K562 (cell line): Measurements from ENCODE around the gene ZNRF1. TPM values are rescaled to one million over a fixed set of nuclear protein-coding genes. Genes with fewer than 3 reads are reported as not detected.

Source experiments
- ATAC-seq: fragments of 200-7000 bp; cut with Tn5 transposase; 3 replicates; pipeline ENCODE4 v1.9.1; 2020; ENCODE audit warnings: moderate library complexity
- BruUV-seq: library from RNA; stranded (reverse); fragments of 400-500 nt; replicated peaks from 2 replicates; lab custom pipeline; 2021; lab: Mats Ljungman, UMichigan
- CTCF ChIA-PET: fragments of 300-600 bp; formaldehyde crosslinking; extraction: SDS; loops from one replicate; lab custom pipeline; 2021; ENCODE audit warnings: low intra/inter-chr PET ratio; lab: Yijun Ruan, JAX
- POLR2A ChIA-PET: fragments of 300-600, 350-650 bp; sonication (Branson Sonifier 250); formaldehyde crosslinking; extraction: SDS; loops from one replicate; lab custom pipeline; 2021; ENCODE audit warnings: antibody characterized with exemption, inconsistent platforms; lab: Yijun Ruan, JAX
- DNase-seq, 4 experiments: peaks; one replicate each; pipeline versions ENCODE4 v3.0.0 to v3.0.0-alpha.2; 2011 to 2018; ENCODE audit warnings: low spot score in 3 of 4, mixed read lengths in 3 of 4; ENCODE audit errors: extremely low read depth in 1 of 4
- FAIRE-seq: peaks from 2 replicates; lab custom pipeline; 2011; peaks lifted over from hg19 to GRCh38; lab: Jason Lieb, UNC
- H2AFZ ChIP-seq: 2 replicates; pipeline ENCODE4 v1.6.0; 2011; ENCODE audit warnings: low read depth, low read length, control low read depth, inconsistent platforms
- H3K27ac ChIP-seq: fragments of 200-600 bp; 3 replicates; pipeline ENCODE4 v1.8.0; 2011; ENCODE audit warnings: low read depth, mild to moderate bottlenecking, control low read depth, inconsistent platforms, low read length, moderate library complexity, mixed read lengths; ENCODE audit errors: extremely low read depth
- H3K27me3 ChIP-seq, 2 experiments: fragments of 300-600 bp in 1 of 2; 2 replicates in 1 of 2; 3 replicates in 1 of 2; pipeline versions ENCODE4 v1.6.0 to v1.8.0; 2011; ENCODE audit warnings: inconsistent platforms in 2 of 2, low read length in 2 of 2, mild to moderate bottlenecking in 1 of 2, mixed read lengths in 1 of 2, moderate library complexity in 1 of 2; ENCODE audit not compliant: control insufficient read depth in 2 of 2, insufficient read depth in 2 of 2
- H3K36me3 ChIP-seq: fragments of 300-600 bp; 3 replicates; pipeline ENCODE4 v1.8.0; 2011; ENCODE audit warnings: mild to moderate bottlenecking, low read length, inconsistent platforms; ENCODE audit not compliant: control insufficient read depth, insufficient read depth
- H3K4me1 ChIP-seq, 2 experiments: fragments of 200-600 bp in 1 of 2; replicated peaks in 1 of 2; 2 replicates in 1 of 2; 3 replicates in 1 of 2; pipeline versions ENCODE4 v1.5.1 to v1.8.0; 2011; ENCODE audit warnings: inconsistent platforms in 2 of 2, low read length in 2 of 2, mild to moderate bottlenecking in 1 of 2, mixed read lengths in 1 of 2, moderate library complexity in 1 of 2; ENCODE audit not compliant: control insufficient read depth in 2 of 2, insufficient read depth in 2 of 2
- H3K4me2 ChIP-seq: 2 replicates; pipeline ENCODE4 v1.6.1; 2011; ENCODE audit warnings: low read length, control low read depth, inconsistent platforms, mixed read lengths; ENCODE audit not compliant: insufficient read depth
- H3K4me3 ChIP-seq: fragments of 200-600 bp; sonication (generic), shearing (Covaris generic); 2 replicates; pipeline ENCODE4 v1.5.1; 2016; ENCODE audit warnings: control low read depth, inconsistent platforms
- H3K79me2 ChIP-seq: fragments of 200-600 bp; 3 replicates; pipeline ENCODE4 v1.8.0; 2011; ENCODE audit warnings: low read length, inconsistent platforms; ENCODE audit not compliant: control insufficient read depth, insufficient read depth
- H3K9ac ChIP-seq, 2 experiments: 2 replicates each; pipeline versions ENCODE4 v1.6.0 to v1.6.1; 2011; ENCODE audit warnings: low read depth in 2 of 2, low read length in 2 of 2, control low read depth in 1 of 2, inconsistent platforms in 1 of 2, mild to moderate bottlenecking in 1 of 2, mixed read lengths in 1 of 2; ENCODE audit not compliant: insufficient read depth in 1 of 2
- H3K9me1 ChIP-seq: one replicate; pipeline ENCODE4 v1.6.0; 2011; ENCODE audit warnings: inconsistent platforms, mild to moderate bottlenecking, low read length, moderate library complexity; ENCODE audit not compliant: control insufficient read depth, insufficient read depth
- H3K9me3 ChIP-seq: replicated peaks from 2 replicates; pipeline ENCODE4 v1.5.1; 2011; ENCODE audit warnings: low read depth, low read length, inconsistent platforms; ENCODE audit not compliant: control insufficient read depth, insufficient read depth
- H4K20me1 ChIP-seq: replicated peaks from 2 replicates; pipeline ENCODE4 v1.6.1; 2011; ENCODE audit warnings: low read length, inconsistent platforms, mixed read lengths; ENCODE audit not compliant: control insufficient read depth, insufficient read depth
- ARID1B ChIP-seq: fragments of 450-650 bp; IDR thresholded peaks from 2 replicates; pipeline ENCODE4 v1.6.1; 2016; ENCODE audit warnings: antibody characterized with exemption, mild to moderate bottlenecking, inconsistent platforms
- BCLAF1 ChIP-seq, 2 experiments: fragments of 450-650 bp in 1 of 2; IDR thresholded peaks; 2 replicates each; pipeline ENCODE4 v1.6.1; 2011 to 2017; ENCODE audit warnings: low read depth in 2 of 2, antibody characterized with exemption in 1 of 2, borderline replicate concordance in 1 of 2, low read length in 1 of 2, mild to moderate bottlenecking in 1 of 2, mixed read lengths in 1 of 2; ENCODE audit not compliant: control insufficient read depth in 1 of 2
- DDX20 ChIP-seq: fragments of 450-650 bp; IDR thresholded peaks from 2 replicates; pipeline ENCODE4 v1.6.1; 2016; ENCODE audit warnings: missing genetic modification characterization, low read depth, mild to moderate bottlenecking, missing compliant biosample characterization, moderate library complexity
- ESRRB ChIP-seq: fragments of 250-450 bp; sonication (Bioruptor Pico); IDR thresholded peaks from 2 replicates; pipeline ENCODE4 v1.5.0; 2020; ENCODE audit warnings: mild to moderate bottlenecking, moderate library complexity, borderline replicate concordance
- ETV5 ChIP-seq: sonication (generic); formaldehyde crosslinking; IDR thresholded peaks from 2 replicates; pipeline ENCODE4 v1.4.0; 2020; ENCODE audit warnings: low read depth, mild to moderate bottlenecking, missing genetic modification reagents
- HMG20A ChIP-seq: fragments of 450-650 bp; formaldehyde crosslinking; conservative IDR thresholded peaks from 2 replicates; pipeline ENCODE4 v1.4.0; 2020; ENCODE audit warnings: mild to moderate bottlenecking, mixed read lengths
- PHB ChIP-seq: fragments of 250-450 bp; sonication (Bioruptor Pico); IDR thresholded peaks from 2 replicates; pipeline ENCODE4 v1.5.0; 2021
- PPARD ChIP-seq: fragments of 250-450 bp; sonication (Bioruptor Pico); IDR thresholded peaks from 2 replicates; pipeline ENCODE4 v1.8.0; 2022; ENCODE audit warnings: inconsistent platforms, mild to moderate bottlenecking, moderate library complexity
- PRMT5 ChIP-seq: sonication (generic); formaldehyde crosslinking; IDR thresholded peaks from 2 replicates; pipeline ENCODE4 v1.5.0; 2020; ENCODE audit warnings: missing genetic modification reagents
- SMARCB1 ChIP-seq: IDR thresholded peaks from 2 replicates; pipeline ENCODE4 v1.6.1; 2011; ENCODE audit warnings: improper control_type of control experiment, low read depth; ENCODE audit not compliant: insufficient read length
- SPI1 ChIP-seq: IDR thresholded peaks from 2 replicates; pipeline ENCODE4 v1.6.1; 2011; ENCODE audit warnings: low read depth, low read length, control low read depth, borderline replicate concordance
- U2AF2 ChIP-seq: fragments of 200-400 bp; formaldehyde crosslinking; optimal IDR thresholded peaks from 2 replicates; pipeline ENCODE3; 2017; ENCODE audit warnings: low read depth, mild to moderate bottlenecking, low read length
- ZFPM2 ChIP-seq: fragments of 250-450 bp; sonication (Bioruptor Pico); IDR thresholded peaks from 2 replicates; pipeline ENCODE4 v1.5.1; 2022; ENCODE audit warnings: mild to moderate bottlenecking
- ZNF699 ChIP-seq: fragments of 250-450 bp; sonication (Bioruptor Pico); IDR thresholded peaks from 2 replicates; pipeline ENCODE4 v1.8.0; 2021; ENCODE audit warnings: mild to moderate bottlenecking, moderate library complexity; ENCODE audit not compliant: insufficient replicate concordance
- ZNF830 ChIP-seq: fragments of 250-450 bp; sonication (Bioruptor Pico); IDR thresholded peaks from 2 replicates; pipeline ENCODE4 v1.5.0; 2021; ENCODE audit warnings: mild to moderate bottlenecking
- WGBS: fragments of 100-300 bp; shearing (Covaris generic); methylation state at CpG from one replicate; pipeline ENCODE4 v1.1.6; 2016; ENCODE audit warnings: low coverage, mixed read lengths; ENCODE audit not compliant: insufficient coverage; ENCODE audit errors: missing lambda C conversion rate; 5-methylcytosine and 5-hydroxymethylcytosine counted together
- in situ Hi-C: fragments of 300-500 bp; cut with MboI; formaldehyde crosslinking; loops from 4 replicates; pipeline ENCODE4 v1.15.0; 2018; ENCODE audit warnings: inconsistent platforms, mixed read lengths
- intact Hi-C: fragments of 100-400 bp; cut with micrococcal nuclease; formaldehyde crosslinking; loops from 2 replicates; pipeline ENCODE4 v1.14.2; 2022
- polyA plus RNA-seq, 8 experiments: library from polyadenylated mRNA; depleted of rRNA in 4 of 8; stranded (reverse) in 5 of 8; unstranded in 3 of 8; fragments of >200 nt; fragmentation: Nextera tagmentation in 2 of 8; fragmentation: Illumina TruSeq in 1 of 8; extraction: Ambion mirVana in 2 of 8; extraction: Trizol in 1 of 8; gene quantifications; 2 replicates each; pipeline versions ENCODE4 v1.2.1 to v1.2.3, GENCODE V29; 2011 to 2014; ENCODE audit warnings: inconsistent platforms in 1 of 8, missing spikeins in 1 of 8
- total RNA-seq, 7 experiments: library from RNA; depleted of rRNA in 6 of 7; stranded (reverse); fragments of >200 nt in 6 of 7; fragmentation: Illumina TruSeq in 2 of 7; extraction: Trizol in 2 of 7; gene quantifications; 2 replicates each; pipeline versions ENCODE4 v1.2.1 to v1.2.3, GENCODE V29; 2011 to 2021; ENCODE audit warnings: low replicate concordance in 1 of 7
- TF ChIP-seq, protein P1 (sequence below): sonication (generic); formaldehyde crosslinking; IDR thresholded peaks from 2 replicates; pipeline ENCODE4 v1.8.1; 2022; ENCODE audit warnings: missing genetic modification reagents

The ZNRF1 gene
- total and polyA plus RNA-seq, 9 of the 15 experiments (the other 6 are each of a cell fraction or from before 2014, with no cell fraction given): 9.5 to 37.7 (median 20.0) TPM

- no peak for FAIRE-seq
- H4K20me1 ChIP-seq: no peaks in the 10 kb centered on the region
- H2AFZ ChIP-seq: no peak overlapping the region
- H3K4me3 ChIP-seq: no peak overlapping the region
- H3K9ac ChIP-seq: peak overlapping the region in 1 of 2 experiments; percentile 19; a peak in 1 of 4 replicates
- peaks cover 87% of the 10 kb centered on the region for H3K79me2 ChIP-seq
- DNase-seq: no peak
- WGBS: 54% methylated on average over 3 of the region's 3 CpGs
- peaks cover 29 to 58% of the 10 kb centered on the region in 2 experiments for H3K4me1 ChIP-seq
- H3K36me3 ChIP-seq: no peaks in the 10 kb centered on the region
- H3K27ac ChIP-seq: peak overlapping the region; percentile 95; the same call in 2 of the 3 replicates
- H3K9me1 ChIP-seq: no peaks in the 10 kb centered on the region
- peak overlapping the region; percentile 27; the same call in 1 of the 2 replicates for H3K4me2 ChIP-seq
- intact Hi-C loops (no loop called here), in situ Hi-C loops (no loop called here)
- H3K9me3 ChIP-seq: 0 out of 2 replicates have a peak, but pooled peaks cover 5% of the 10 kb centered on the region
- no peak for ATAC-seq
- ChIA-PET CTCF (no interaction called here), POLR2A (interaction anchor here (0.6 kb wide), 1 partner anchor 606 kb away, joined by 3 read pairs; no protein-coding TSS in a partner anchor)
- BruUV-seq: no TSS peak
- H3K27me3 ChIP-seq: no peaks in the 10 kb centered on the region
- TF ChIP-seq SMARCB1 (no peak), PPARD (CRISPR knock-in tag) (no peak), ARID1B (no peak), U2AF2 (no peak), PHB (CRISPR knock-in tag) (no peak), PRMT5 (CRISPR knock-in tag) (no peak), SPI1 (no peak), ZNF830 (CRISPR knock-in tag) (no peak), ZFPM2 (CRISPR knock-in tag) (no peak), DDX20 (tag) (no peak), BCLAF1 (IDR thresholded peaks at IDR 0.05; ENCODE audit: borderline replicate concordance in 1 of 2, control insufficient read depth in 1 of 2, low read depth in 2 of 2, low read length in 1 of 2) (no peak), HMG20A (CRISPR knock-in tag) (no peak), ZNF699 (CRISPR knock-in tag) (no peak), ETV5 (no peak), ESRRB (CRISPR knock-in tag) (no peak)
- TF ChIP-seq, protein P1, sequence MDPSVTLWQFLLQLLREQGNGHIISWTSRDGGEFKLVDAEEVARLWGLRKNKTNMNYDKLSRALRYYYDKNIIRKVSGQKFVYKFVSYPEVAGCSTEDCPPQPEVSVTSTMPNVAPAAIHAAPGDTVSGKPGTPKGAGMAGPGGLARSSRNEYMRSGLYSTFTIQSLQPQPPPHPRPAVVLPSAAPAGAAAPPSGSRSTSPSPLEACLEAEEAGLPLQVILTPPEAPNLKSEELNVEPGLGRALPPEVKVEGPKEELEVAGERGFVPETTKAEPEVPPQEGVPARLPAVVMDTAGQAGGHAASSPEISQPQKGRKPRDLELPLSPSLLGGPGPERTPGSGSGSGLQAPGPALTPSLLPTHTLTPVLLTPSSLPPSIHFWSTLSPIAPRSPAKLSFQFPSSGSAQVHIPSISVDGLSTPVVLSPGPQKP (CRISPR knock-in tag): no peak
Measured at GRCh38 chr16:75045424-75045823, 46.6 kb downstream of the ZNRF1 start.
